Subcutaneous abdominal adipose tissue (tissue), 5 donors: ENCODE measurements around the gene METAP2.
A peak's percentile ranks its signal among the peaks of the same experiment; 100 is the strongest.
"Not testable (repeated sequence)": the region's sequence is repeated elsewhere in the genome, so short reads cannot be mapped to it uniquely, and the experiment has no call there.

Experiments used
- H3K27ac ChIP-seq: one replicate; pipeline ENCODE4 v1.7.0; 2013; ENCODE audit warnings: low read depth, mild to moderate bottlenecking, inconsistent platforms, low read length, moderate library complexity
- H3K27me3 ChIP-seq, 5 donors: one replicate each; pipeline ENCODE4 v1.7.0; 2013; ENCODE audit warnings: low read length in 5 of 5, inconsistent platforms in 1 of 5; ENCODE audit not compliant: control insufficient read depth in 5 of 5, insufficient read depth in 4 of 5
- H3K36me3 ChIP-seq, 5 donors: one replicate each; pipeline ENCODE4 v1.7.0; 2013; ENCODE audit warnings: low read length in 5 of 5; ENCODE audit not compliant: control insufficient read depth in 5 of 5, insufficient read depth in 5 of 5
- H3K4me1 ChIP-seq, 5 donors: one replicate each; pipeline ENCODE4 v1.7.0; 2013; ENCODE audit warnings: low read length in 5 of 5, mild to moderate bottlenecking in 3 of 5, moderate library complexity in 1 of 5; ENCODE audit not compliant: control insufficient read depth in 5 of 5, insufficient read depth in 5 of 5
- H3K4me3 ChIP-seq, 5 donors: one replicate each; pipeline ENCODE4 v1.7.0; 2013; ENCODE audit warnings: low read length in 5 of 5, low read depth in 1 of 5
- H3K9ac ChIP-seq, 5 donors: one replicate each; pipeline ENCODE4 v1.7.0; 2013; ENCODE audit warnings: low read length in 5 of 5, mild to moderate bottlenecking in 4 of 5, moderate library complexity in 3 of 5
- H3K9me3 ChIP-seq, 5 donors: one replicate each; pipeline ENCODE4 v1.7.0; 2013; ENCODE audit warnings: low read length in 5 of 5; ENCODE audit not compliant: control insufficient read depth in 5 of 5
- donor health status: healthy.
- donor health status: healthy.
- donor health status: healthy.
- donor health status: healthy.
- donor health status: healthy.

Gene METAP2

GRCh38 chr12:95445884-95446505 is 28.0 kb upstream of the METAP2 start:
- Histone ChIP-seq H3K27me3 (no peaks in the 10 kb centered on the region), H3K9ac (peak overlapping the region in 1 of 5 donors; percentile 8), H3K9me3 (no peaks in the 10 kb centered on the region), H3K4me3 (peak overlapping the region in 2 of 5 donors; percentile 21 to 32), H3K36me3 (no peaks in the 10 kb centered on the region), H3K4me1 (peaks cover 0 to 10% (median 6%) of the 10 kb centered on the region in 5 donors), H3K27ac (no peak overlapping the region)

DNA sequence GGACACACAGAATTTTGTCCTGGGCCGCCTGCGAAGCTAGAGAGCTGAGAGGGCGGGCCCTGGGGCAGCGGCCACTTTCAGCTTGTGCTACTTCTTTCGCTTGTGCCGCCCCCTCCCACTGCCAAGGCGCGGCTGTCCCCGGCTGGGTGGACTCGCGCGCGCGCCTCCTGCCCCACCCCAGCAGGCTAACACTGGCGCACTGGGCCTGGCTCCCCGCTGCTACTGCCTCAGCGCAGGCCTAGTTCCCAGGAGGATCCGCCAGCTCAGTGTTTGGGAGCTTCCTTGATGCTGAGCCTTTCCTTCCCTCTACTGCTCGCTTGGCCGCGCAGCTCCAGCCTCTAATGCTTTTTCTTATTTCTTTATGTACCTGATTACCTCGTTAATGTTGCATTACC is 27.4 kb upstream of the METAP2 start:
- H3K27me3 ChIP-seq, result no peaks in the 10 kb centered on the region
- H3K9ac ChIP-seq, result peak overlapping the region in 2 of 5 donors; percentile 8 to 62
- peaks cover 0 to 10% (median 7%) of the 10 kb centered on the region in 5 donors for H3K4me1 ChIP-seq
- no peaks in the 10 kb centered on the region for H3K36me3 ChIP-seq
- no peak overlapping the region for H3K27ac ChIP-seq
- H3K9me3 ChIP-seq, result no peaks in the 10 kb centered on the region
- peak overlapping the region; percentile 21 to 57 (median 37) for H3K4me3 ChIP-seq

GRCh38 chr12:95449656-95450055 is 24.3 kb upstream of the METAP2 start:
- not testable (repeated sequence) for H3K27me3 ChIP-seq, H3K9me3 ChIP-seq, H3K4me3 ChIP-seq, H3K36me3 ChIP-seq, H3K27ac ChIP-seq, H3K9ac ChIP-seq
- peaks cover 0 to 11% (median 7%) of the 10 kb centered on the region in 5 donors for H3K4me1 ChIP-seq

DNA sequence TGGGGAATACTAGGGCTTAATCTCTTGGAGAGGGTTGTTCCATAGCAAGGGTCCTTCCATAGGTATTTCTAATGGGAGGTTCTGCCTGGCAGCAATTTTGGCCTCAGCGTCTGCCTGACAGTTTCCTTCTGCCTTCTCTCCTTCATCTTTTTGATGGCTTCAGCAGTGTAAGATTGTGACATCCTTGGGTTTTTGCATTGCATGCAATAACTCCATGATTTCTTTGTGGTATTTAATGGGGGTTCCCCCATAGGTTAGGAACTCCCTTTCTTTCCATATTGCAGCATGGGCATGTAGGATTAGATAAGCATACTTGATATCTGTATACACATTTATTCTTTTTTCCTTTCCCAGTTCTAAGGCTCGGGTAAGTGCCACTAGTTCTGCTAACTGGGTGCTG is 21.5 kb upstream of the METAP2 start:
- H3K27ac ChIP-seq, H3K9ac ChIP-seq, H3K4me1 ChIP-seq, H3K36me3 ChIP-seq, H3K27me3 ChIP-seq, H3K4me3 ChIP-seq: not testable (repeated sequence)
- H3K9me3 ChIP-seq, result peaks cover under 1 to 11% (median 8%) of the 10 kb centered on the region in 5 donors

- not testable (repeated sequence) for H3K27me3 ChIP-seq, H3K36me3 ChIP-seq, H3K9ac ChIP-seq, H3K4me3 ChIP-seq, H3K4me1 ChIP-seq, H3K27ac ChIP-seq
- H3K9me3 ChIP-seq, result peaks cover 3 to 25% (median 14%) of the 10 kb centered on the region in 5 donors
These were observed 20.1 kb upstream of the METAP2 start for GRCh38 chr12:95453881-95454280.

DNA sequence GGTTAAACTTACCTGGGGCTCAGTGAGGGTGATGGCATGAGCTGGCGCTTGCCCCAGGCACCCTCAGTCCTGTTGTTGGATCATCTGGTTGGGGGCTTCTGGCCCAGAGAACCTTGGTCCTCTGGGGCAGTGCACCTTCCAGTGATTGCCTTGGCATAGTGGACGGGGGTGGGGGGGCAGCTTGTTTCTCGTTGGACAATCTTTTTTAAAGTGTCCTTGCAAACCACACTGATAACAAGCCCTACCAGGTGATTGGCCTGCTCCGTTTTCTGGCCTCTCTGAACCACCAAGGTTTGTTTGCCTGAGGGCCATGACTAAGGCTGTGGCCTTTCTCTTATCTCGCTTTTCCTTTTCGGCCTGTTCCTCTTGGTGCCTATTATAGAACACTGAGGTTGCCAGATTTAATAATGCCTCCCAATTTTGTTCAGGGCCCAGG is 19.2 kb upstream of the METAP2 start:
- H3K9me3 ChIP-seq, result peaks cover 3 to 27% (median 14%) of the 10 kb centered on the region in 5 donors
- not testable (repeated sequence) for H3K4me1 ChIP-seq, H3K36me3 ChIP-seq, H3K4me3 ChIP-seq, H3K27me3 ChIP-seq, H3K27ac ChIP-seq, H3K9ac ChIP-seq

DNA sequence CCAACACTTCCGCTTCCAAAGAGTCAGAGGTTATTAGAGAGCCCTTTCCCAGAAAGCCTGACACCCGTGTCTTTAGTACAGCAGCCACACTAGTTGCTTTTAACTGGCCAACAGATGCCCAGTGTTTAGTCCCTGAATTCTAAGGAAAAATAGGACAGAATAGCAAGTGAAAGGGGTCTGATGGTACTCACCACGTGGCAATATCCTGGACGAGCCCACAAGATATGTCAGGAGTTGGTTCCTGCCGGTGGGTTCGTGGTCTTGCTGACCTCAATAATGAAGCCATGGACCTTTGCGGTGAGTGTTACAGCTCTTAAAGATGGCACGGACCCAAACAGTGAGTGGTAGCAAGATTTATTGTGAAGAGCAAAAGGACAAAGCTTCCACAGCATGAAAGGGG is 16.3 kb upstream of the METAP2 start:
- not testable (repeated sequence) for H3K27me3 ChIP-seq, H3K4me1 ChIP-seq, H3K9ac ChIP-seq, H3K36me3 ChIP-seq, H3K27ac ChIP-seq
- H3K9me3 ChIP-seq, result peaks cover 3 to 27% (median 14%) of the 10 kb centered on the region in 5 donors
- H3K4me3 ChIP-seq, result peak overlapping the region in 1 of 5 donors; percentile 33

DNA sequence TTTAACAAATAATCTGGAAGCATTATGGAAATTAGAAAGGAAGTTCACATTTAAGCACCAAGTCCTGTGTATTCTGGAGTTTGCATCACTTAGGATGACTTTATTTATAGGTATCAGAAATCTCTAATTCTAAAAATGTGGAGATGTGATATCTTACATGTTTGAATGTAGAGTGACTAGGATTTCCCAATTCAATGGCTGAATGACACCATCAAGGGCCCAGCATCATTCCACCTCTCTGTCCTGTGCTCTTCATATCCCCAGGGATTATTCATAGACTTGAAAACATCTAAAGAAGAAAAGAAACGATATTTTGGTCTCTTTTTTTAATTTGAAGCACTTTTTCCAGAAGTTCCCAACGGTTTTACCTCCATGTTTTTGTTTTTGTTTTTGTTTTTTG is 15.2 kb upstream of the METAP2 start:
- Histone ChIP-seq H3K4me3 (no peak overlapping the region), H3K36me3 (no peaks in the 10 kb centered on the region), H3K27ac (no peak overlapping the region), H3K4me1 (no peaks in the 10 kb centered on the region), H3K9ac (no peak overlapping the region), H3K27me3 (no peaks in the 10 kb centered on the region), H3K9me3 (peaks cover 3 to 27% (median 14%) of the 10 kb centered on the region in 5 donors)

- no peaks in the 10 kb centered on the region for H3K36me3 ChIP-seq
- no peak overlapping the region for H3K4me3 ChIP-seq
- H3K4me1 ChIP-seq, result no peaks in the 10 kb centered on the region
- H3K27ac ChIP-seq, result no peak overlapping the region
- H3K9me3 ChIP-seq, result peaks cover 3 to 27% (median 14%) of the 10 kb centered on the region in 5 donors
- H3K27me3 ChIP-seq, result no peaks in the 10 kb centered on the region
- H3K9ac ChIP-seq, result no peak overlapping the region
These were observed 14.6 kb upstream of the METAP2 start for GRCh38 chr12:95459310-95459709.

DNA sequence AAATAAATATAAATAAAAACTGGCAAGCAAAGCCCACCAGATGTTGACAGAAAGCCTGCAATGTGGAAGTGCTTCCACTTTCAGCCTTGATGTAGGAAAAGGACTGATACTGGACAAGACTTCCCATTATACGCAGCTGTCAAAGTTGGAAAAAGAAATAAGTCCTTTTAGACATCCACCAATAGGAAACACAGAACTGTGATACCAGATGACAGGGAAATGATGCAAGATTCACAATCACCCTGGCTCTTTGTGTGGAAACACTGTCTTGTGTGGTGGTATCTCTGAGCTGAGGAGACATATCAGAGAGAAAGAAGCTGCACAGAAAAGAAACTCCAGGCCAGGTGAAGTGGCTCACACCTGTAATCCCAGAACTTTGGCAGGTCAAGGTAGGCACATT is 13.8 kb upstream of the METAP2 start:
- no peak overlapping the region for H3K9ac ChIP-seq
- peaks cover 3 to 27% (median 14%) of the 10 kb centered on the region in 5 donors for H3K9me3 ChIP-seq
- no peaks in the 10 kb centered on the region for H3K4me1 ChIP-seq
- H3K27me3 ChIP-seq, result no peaks in the 10 kb centered on the region
- H3K27ac ChIP-seq, result no peak overlapping the region
- H3K4me3 ChIP-seq, result no peak overlapping the region
- H3K36me3 ChIP-seq, result no peaks in the 10 kb centered on the region
